AG10803 (cell line): ENCODE measurements around the gene LPP.

Source experiments
- DNase-seq: peaks from one replicate; pipeline ENCODE4 v3.0.0; 2010; ENCODE audit warnings: low read depth
- H3K4me3 ChIP-seq: 2 replicates; pipeline ENCODE4 v1.5.1; 2011; ENCODE audit warnings: mild to moderate bottlenecking, low read length, control low read depth
- TF ChIP-seq, protein P1 (sequence below): conservative IDR thresholded peaks from 2 replicates; pipeline ENCODE4 v1.5.1; 2011; ENCODE audit warnings: mild to moderate bottlenecking, low read length, control low read depth, inconsistent platforms

Gene LPP

GRCh38 chr3:188518835-188519452 lies 365.0 kb downstream of the LPP start:
- H3K4me3 ChIP-seq, result no peak overlapping the region
- TF ChIP-seq, protein P1, sequence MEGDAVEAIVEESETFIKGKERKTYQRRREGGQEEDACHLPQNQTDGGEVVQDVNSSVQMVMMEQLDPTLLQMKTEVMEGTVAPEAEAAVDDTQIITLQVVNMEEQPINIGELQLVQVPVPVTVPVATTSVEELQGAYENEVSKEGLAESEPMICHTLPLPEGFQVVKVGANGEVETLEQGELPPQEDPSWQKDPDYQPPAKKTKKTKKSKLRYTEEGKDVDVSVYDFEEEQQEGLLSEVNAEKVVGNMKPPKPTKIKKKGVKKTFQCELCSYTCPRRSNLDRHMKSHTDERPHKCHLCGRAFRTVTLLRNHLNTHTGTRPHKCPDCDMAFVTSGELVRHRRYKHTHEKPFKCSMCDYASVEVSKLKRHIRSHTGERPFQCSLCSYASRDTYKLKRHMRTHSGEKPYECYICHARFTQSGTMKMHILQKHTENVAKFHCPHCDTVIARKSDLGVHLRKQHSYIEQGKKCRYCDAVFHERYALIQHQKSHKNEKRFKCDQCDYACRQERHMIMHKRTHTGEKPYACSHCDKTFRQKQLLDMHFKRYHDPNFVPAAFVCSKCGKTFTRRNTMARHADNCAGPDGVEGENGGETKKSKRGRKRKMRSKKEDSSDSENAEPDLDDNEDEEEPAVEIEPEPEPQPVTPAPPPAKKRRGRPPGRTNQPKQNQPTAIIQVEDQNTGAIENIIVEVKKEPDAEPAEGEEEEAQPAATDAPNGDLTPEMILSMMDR, result no peak
- DNase-seq, result no peak

- TF ChIP-seq, protein P1, result no peak
- H3K4me3 ChIP-seq, result no peak overlapping the region
- DNase-seq, result no peak
These were observed 366.5 kb downstream of the LPP start for GRCh38 chr3:188520466-188520865.

DNA sequence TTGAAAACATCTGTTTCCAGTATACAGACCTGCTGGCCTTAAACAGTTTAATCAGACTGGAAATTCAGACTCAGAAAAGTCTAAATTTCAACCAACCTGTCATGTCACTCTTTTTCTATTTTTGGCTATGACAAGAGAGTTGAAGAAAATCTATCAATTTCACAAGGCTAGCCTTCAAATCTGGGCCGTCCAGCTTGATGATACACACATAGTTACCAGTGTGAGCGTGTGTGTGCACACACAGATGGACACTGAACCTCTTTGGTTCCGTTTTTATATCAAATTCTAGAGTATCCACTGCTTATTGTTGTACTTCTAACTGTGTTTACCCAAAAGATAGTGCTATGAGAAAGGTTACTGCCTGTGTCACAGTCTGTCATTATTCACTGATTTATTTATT lies 368.2 kb downstream of the LPP start:
- no peak overlapping the region for H3K4me3 ChIP-seq
- no peak for DNase-seq
- TF ChIP-seq, protein P1, result no peak

GRCh38 chr3:188523291-188523690 lies 369.3 kb downstream of the LPP start:
- no peak for DNase-seq
- TF ChIP-seq, protein P1, result no peak
- no peak overlapping the region for H3K4me3 ChIP-seq

GRCh38 chr3:188524052-188524451 lies 370.1 kb downstream of the LPP start:
- DNase-seq, result no peak
- TF ChIP-seq, protein P1, result no peak
- H3K4me3 ChIP-seq, result no peak overlapping the region

- TF ChIP-seq, protein P1, result peak; percentile 19
- no peak overlapping the region for H3K4me3 ChIP-seq
- DNase-seq, result peak; percentile 33
These were observed 372.1 kb downstream of the LPP start for GRCh38 chr3:188526057-188526456.

GRCh38 chr3:188527389-188527788 lies 373.4 kb downstream of the LPP start:
- TF ChIP-seq, protein P1, result no peak
- peak; percentile 38 for DNase-seq
- no peak overlapping the region for H3K4me3 ChIP-seq
